HG03175 (cell line): ENCODE measurements around the gene EEF1E1.
A peak's percentile ranks its signal among the peaks of the same experiment; 100 is the strongest.
"Not testable (repeated sequence)": the region's sequence is repeated elsewhere in the genome, so short reads cannot be mapped to it uniquely, and the experiment has no call there.

Experiments used
- ATAC-seq: cut with Tn5 transposase; IDR thresholded peaks from one replicate; pipeline ENCODE4 v1.9.1; 2021; ENCODE audit warnings: mild to moderate bottlenecking, moderate library complexity; ENCODE audit not compliant: unreplicated experiment

Gene EEF1E1

GRCh38 chr6:8064638-8065518 lies 37.5 kb downstream of the EEF1E1 start:
- no peak for ATAC-seq

- peak; percentile 93 for ATAC-seq
These were observed 38.3 kb downstream of the EEF1E1 start, which contains the start of gene BLOC1S5 for GRCh38 chr6:8063761-8064637. Gene BLOC1S5 (minus strand): TSS chr6:8064389. CDS start chr6:8064376, 13 bp downstream.

GRCh38 chr6:8061736-8062135 lies 40.6 kb downstream of the EEF1E1 start:
- ATAC-seq = no peak

GRCh38 chr6:8060346-8060745 lies 42.0 kb downstream of the EEF1E1 start:
- ATAC-seq = no peak

GRCh38 chr6:8059129-8059528 lies 43.2 kb downstream of the EEF1E1 start:
- ATAC-seq = no peak

- no peak for ATAC-seq
These were observed 44.6 kb downstream of the EEF1E1 start for GRCh38 chr6:8057793-8058192.

- no peak for ATAC-seq
These were observed 45.1 kb downstream of the EEF1E1 start for GRCh38 chr6:8057263-8057662.

GRCh38 chr6:8054276-8054675 lies 48.1 kb downstream of the EEF1E1 start:
- no peak for ATAC-seq

- no peak for ATAC-seq
These were observed 54.6 kb downstream of the EEF1E1 start for GRCh38 chr6:8047541-8048292.

GRCh38 chr6:8045769-8046168 lies 56.6 kb downstream of the EEF1E1 start:
- ATAC-seq = not testable (repeated sequence)

GRCh38 chr6:8043221-8043620 lies 59.1 kb downstream of the EEF1E1 start:
- no peak for ATAC-seq

GRCh38 chr6:8041913-8042583 lies 60.3 kb downstream of the EEF1E1 start:
- no peak for ATAC-seq

- not testable (repeated sequence) for ATAC-seq
These were observed 68.2 kb downstream of the EEF1E1 start for GRCh38 chr6:8034107-8034506.

- ATAC-seq = no peak
These were observed 71.4 kb downstream of the EEF1E1 start for GRCh38 chr6:8030920-8031319.
